Mesenchymal stem cell (in vitro differentiated cells and primary cell): ENCODE results near the gene TTLL11.

Source experiments
- DNase-seq: peaks from one replicate; pipeline ENCODE4 v3.0.0-alpha.2; 2013
- H2AFZ ChIP-seq: one replicate; pipeline ENCODE4 v1.6.1; 2013; ENCODE audit warnings: low read depth, mild to moderate bottlenecking, control low read depth, inconsistent platforms, low read length, moderate library complexity
- H2AK5ac ChIP-seq: 2 replicates; pipeline ENCODE4 v1.6.1; 2013; ENCODE audit warnings: low read length, moderate library complexity, mild to moderate bottlenecking, inconsistent platforms; ENCODE audit not compliant: severe bottlenecking
- H2BK120ac ChIP-seq: one replicate; pipeline ENCODE4 v1.6.1; 2013; ENCODE audit warnings: low read depth, mild to moderate bottlenecking, inconsistent platforms, low read length, moderate library complexity
- H2BK12ac ChIP-seq, 2 experiments: one replicate each; pipeline ENCODE4 v1.6.1; 2013; ENCODE audit warnings: inconsistent platforms in 2 of 2, low read length in 2 of 2, mild to moderate bottlenecking in 2 of 2, moderate library complexity in 2 of 2, control low read depth in 1 of 2
- H2BK15ac ChIP-seq: one replicate; pipeline ENCODE4 v1.6.1; 2013; ENCODE audit warnings: mild to moderate bottlenecking, low read depth, inconsistent platforms; ENCODE audit not compliant: poor library complexity, severe bottlenecking
- H2BK5ac ChIP-seq: 2 replicates; pipeline ENCODE4 v1.6.1; 2013; ENCODE audit warnings: low read depth, mild to moderate bottlenecking, low read length, control low read depth, inconsistent platforms; ENCODE audit not compliant: poor library complexity, severe bottlenecking
- H3K14ac ChIP-seq, 2 experiments: one replicate each; pipeline ENCODE4 v1.6.1; 2013; ENCODE audit warnings: inconsistent platforms in 2 of 2, low read length in 2 of 2, control low read depth in 1 of 2, mild to moderate bottlenecking in 1 of 2, moderate library complexity in 1 of 2
- H3K18ac ChIP-seq, 2 experiments: one replicate each; pipeline ENCODE4 v1.6.1; 2013; ENCODE audit warnings: inconsistent platforms in 2 of 2, low read length in 2 of 2, control low read depth in 1 of 2, low read depth in 1 of 2, mild to moderate bottlenecking in 1 of 2
- H3K23ac ChIP-seq, 2 experiments: one replicate each; pipeline ENCODE4 v1.6.1; 2013; ENCODE audit warnings: inconsistent platforms in 2 of 2, low read length in 2 of 2, mild to moderate bottlenecking in 2 of 2, moderate library complexity in 2 of 2, control low read depth in 1 of 2
- H3K27ac ChIP-seq: 2 replicates; pipeline ENCODE4 v1.5.1; 2013; ENCODE audit warnings: mild to moderate bottlenecking, moderate library complexity, low read length, control low read depth, inconsistent platforms; ENCODE audit not compliant: poor library complexity, severe bottlenecking
- H3K27me3 ChIP-seq, 2 experiments: 2 replicates each; pipeline versions ENCODE4 v1.6.1 to v1.7.0; 2013; ENCODE audit warnings: low read length in 2 of 2, mild to moderate bottlenecking in 2 of 2, moderate library complexity in 2 of 2, control low read depth in 1 of 2, inconsistent platforms in 1 of 2; ENCODE audit not compliant: control insufficient read depth in 1 of 2, insufficient read depth in 1 of 2
- H3K36me3 ChIP-seq, 2 experiments: 2 replicates each; pipeline versions ENCODE4 v1.6.1 to v1.7.0; 2013; ENCODE audit warnings: low read length in 2 of 2, control low read depth in 1 of 2, inconsistent platforms in 1 of 2, low read depth in 1 of 2, mild to moderate bottlenecking in 1 of 2; ENCODE audit not compliant: insufficient read depth in 2 of 2, control insufficient read depth in 1 of 2
- H3K4ac ChIP-seq, 2 experiments: one replicate each; pipeline ENCODE4 v1.6.1; 2013; ENCODE audit warnings: inconsistent platforms in 2 of 2, low read length in 2 of 2, mild to moderate bottlenecking in 2 of 2, moderate library complexity in 2 of 2, control low read depth in 1 of 2, low read depth in 1 of 2
- H3K4me1 ChIP-seq: 2 replicates; pipeline ENCODE4 v1.6.1; 2013; ENCODE audit warnings: low read depth, low read length, control low read depth; ENCODE audit not compliant: control insufficient read depth, insufficient read depth
- H3K4me2 ChIP-seq: 2 replicates; pipeline ENCODE4 v1.6.1; 2013; ENCODE audit warnings: low read length, mild to moderate bottlenecking, inconsistent platforms; ENCODE audit not compliant: poor library complexity, severe bottlenecking
- H3K4me3 ChIP-seq, 2 experiments: 2 replicates each; pipeline versions ENCODE4 v1.5.1 to v1.7.0; 2013; ENCODE audit warnings: low read length in 2 of 2, mild to moderate bottlenecking in 2 of 2, control low read depth in 1 of 2, low read depth in 1 of 2; ENCODE audit not compliant: insufficient read depth in 1 of 2
- H3K79me1 ChIP-seq: replicated peaks from 2 replicates; pipeline ENCODE4 v1.6.1; 2013; ENCODE audit warnings: mild to moderate bottlenecking, control low read depth, low read length, inconsistent platforms; ENCODE audit not compliant: poor library complexity, severe bottlenecking
- H3K9ac ChIP-seq: 2 replicates; pipeline ENCODE4 v1.7.0; 2013; ENCODE audit warnings: mild to moderate bottlenecking, low read length, moderate library complexity
- H3K9me3 ChIP-seq: 2 replicates; pipeline ENCODE4 v1.7.0; 2013; ENCODE audit warnings: mild to moderate bottlenecking, low read length; ENCODE audit not compliant: control insufficient read depth
- H4K8ac ChIP-seq: one replicate; pipeline ENCODE4 v1.6.1; 2013; ENCODE audit warnings: inconsistent platforms, mild to moderate bottlenecking, low read length, moderate library complexity
- H4K91ac ChIP-seq: one replicate; pipeline ENCODE4 v1.6.1; 2013; ENCODE audit warnings: mild to moderate bottlenecking, low read length, inconsistent platforms
- WGBS: methylation state at CpG from one replicate; pipeline ENCODE4 v1.1.7; 2013; ENCODE audit warnings: mixed read lengths; 5-methylcytosine and 5-hydroxymethylcytosine counted together

The TTLL11 gene

DNA sequence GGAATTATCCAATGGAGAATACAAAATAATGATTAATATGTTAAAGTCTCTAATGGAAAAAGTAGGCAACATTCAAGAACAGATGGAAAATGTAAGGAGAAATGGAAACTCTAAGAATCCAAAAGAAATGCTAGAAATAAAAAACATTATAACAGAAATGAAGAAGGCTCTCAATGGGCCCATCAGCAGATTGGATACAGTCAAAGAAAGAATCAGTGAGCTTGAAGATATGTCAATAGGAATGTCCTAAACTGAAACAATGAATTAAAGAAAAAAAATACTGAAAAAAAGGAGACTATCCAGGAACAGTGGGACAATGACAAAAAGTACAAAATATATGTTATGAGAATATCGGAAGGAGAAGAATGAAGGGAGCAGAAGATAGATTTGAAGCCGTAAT, 248.5 kb downstream of the TTLL11 start:
- Histone ChIP-seq H3K4me3 (no peak overlapping the region), H2AK5ac (no peak overlapping the region), H3K9me3 (peaks cover 9% of the 10 kb centered on the region), H2BK120ac (no peak overlapping the region), H3K9ac (no peak overlapping the region), H3K14ac (no peak overlapping the region), H3K18ac (no peak overlapping the region), H2BK5ac (no peak overlapping the region), H4K91ac (no peak overlapping the region), H3K4ac (no peak overlapping the region), H2BK15ac (no peak overlapping the region), H3K27me3 (no peaks in the 10 kb centered on the region), H3K4me1 (peaks cover 5% of the 10 kb centered on the region), H4K8ac (no peak overlapping the region), H3K79me1 (no peaks in the 10 kb centered on the region), H2BK12ac (no peak overlapping the region), H3K27ac (no peak overlapping the region), H3K4me2 (no peak overlapping the region), H2AFZ (no peak overlapping the region), H3K36me3 (peaks cover 0 to 4% of the 10 kb centered on the region in 2 experiments), H3K23ac (no peak overlapping the region)
- 83% methylated on average over 1 of the region's 2 CpGs for WGBS
- DNase-seq, result no peak

DNA sequence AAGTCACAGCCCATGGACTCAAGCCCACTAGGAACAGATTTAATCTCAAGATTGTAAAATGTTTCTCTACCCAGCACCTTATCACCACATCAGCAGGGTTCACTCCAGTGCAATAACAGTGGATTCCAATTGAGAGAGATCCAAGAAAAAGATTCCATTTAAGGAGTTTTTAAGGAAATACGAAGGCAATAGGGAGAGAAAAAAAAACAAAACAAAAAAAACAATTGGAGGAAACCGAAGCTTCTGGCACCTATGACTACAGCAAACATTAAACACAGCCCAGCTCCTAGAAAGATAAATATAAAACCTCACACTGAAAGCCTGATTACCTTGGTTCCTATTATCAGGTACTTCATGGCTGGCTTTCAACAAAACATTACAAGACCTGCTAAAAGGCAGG, 249.0 kb downstream of the TTLL11 start:
- Histone ChIP-seq H2BK5ac (no peak overlapping the region), H3K9ac (no peak overlapping the region), H3K4me3 (no peak overlapping the region), H2AK5ac (no peak overlapping the region), H2BK12ac (no peak overlapping the region), H2BK15ac (no peak overlapping the region), H3K27ac (no peak overlapping the region), H2BK120ac (no peak overlapping the region), H3K36me3 (peaks cover 0 to 4% of the 10 kb centered on the region in 2 experiments), H2AFZ (no peak overlapping the region), H3K27me3 (peaks cover 0 to under 1% of the 10 kb centered on the region in 2 experiments), H4K8ac (no peak overlapping the region), H3K23ac (no peak overlapping the region), H3K4me2 (no peak overlapping the region), H3K14ac (no peak overlapping the region), H3K9me3 (peaks cover 4% of the 10 kb centered on the region), H3K18ac (no peak overlapping the region), H4K91ac (no peak overlapping the region), H3K4me1 (peaks cover 5% of the 10 kb centered on the region), H3K79me1 (no peaks in the 10 kb centered on the region), H3K4ac (no peak overlapping the region)
- no peak for DNase-seq
- WGBS, result 62% methylated on average over 2 of the region's 2 CpGs

DNA sequence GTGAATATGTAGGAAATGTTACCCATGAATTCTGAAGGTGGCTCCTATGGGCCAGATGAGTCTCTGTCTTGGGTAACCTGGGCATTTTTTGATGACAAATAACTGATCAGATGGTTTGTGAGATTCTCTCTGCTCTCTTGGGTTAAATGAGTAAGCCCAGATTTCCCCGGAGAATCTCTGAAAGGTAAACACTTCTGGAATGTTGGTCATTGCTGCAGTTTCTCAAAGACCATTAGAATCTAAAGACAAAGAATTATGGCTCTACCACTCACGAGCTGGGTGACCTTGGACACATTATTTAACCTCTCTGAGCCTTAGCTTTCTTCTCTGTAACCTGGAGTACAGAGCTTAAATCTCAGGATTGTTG, 250.5 kb downstream of the TTLL11 start:
- Histone ChIP-seq H3K4me1 (peaks cover 5% of the 10 kb centered on the region), H3K14ac (no peak overlapping the region), H3K4ac (no peak overlapping the region), H2BK12ac (no peak overlapping the region), H3K27ac (no peak overlapping the region), H3K9me3 (no peaks in the 10 kb centered on the region), H2AFZ (no peak overlapping the region), H3K18ac (no peak overlapping the region), H2AK5ac (no peak overlapping the region), H2BK5ac (no peak overlapping the region), H3K23ac (no peak overlapping the region), H3K9ac (no peak overlapping the region), H3K36me3 (peaks cover 0 to 4% of the 10 kb centered on the region in 2 experiments), H4K91ac (no peak overlapping the region), H3K4me3 (no peak overlapping the region), H3K4me2 (no peak overlapping the region), H3K79me1 (no peaks in the 10 kb centered on the region), H4K8ac (no peak overlapping the region), H3K27me3 (peaks cover 2 to 7% of the 10 kb centered on the region in 2 experiments), H2BK15ac (no peak overlapping the region), H2BK120ac (no peak overlapping the region)
- 0% methylated on average over 1 of the region's 2 CpGs for WGBS
- peak; percentile 92 for DNase-seq

DNA sequence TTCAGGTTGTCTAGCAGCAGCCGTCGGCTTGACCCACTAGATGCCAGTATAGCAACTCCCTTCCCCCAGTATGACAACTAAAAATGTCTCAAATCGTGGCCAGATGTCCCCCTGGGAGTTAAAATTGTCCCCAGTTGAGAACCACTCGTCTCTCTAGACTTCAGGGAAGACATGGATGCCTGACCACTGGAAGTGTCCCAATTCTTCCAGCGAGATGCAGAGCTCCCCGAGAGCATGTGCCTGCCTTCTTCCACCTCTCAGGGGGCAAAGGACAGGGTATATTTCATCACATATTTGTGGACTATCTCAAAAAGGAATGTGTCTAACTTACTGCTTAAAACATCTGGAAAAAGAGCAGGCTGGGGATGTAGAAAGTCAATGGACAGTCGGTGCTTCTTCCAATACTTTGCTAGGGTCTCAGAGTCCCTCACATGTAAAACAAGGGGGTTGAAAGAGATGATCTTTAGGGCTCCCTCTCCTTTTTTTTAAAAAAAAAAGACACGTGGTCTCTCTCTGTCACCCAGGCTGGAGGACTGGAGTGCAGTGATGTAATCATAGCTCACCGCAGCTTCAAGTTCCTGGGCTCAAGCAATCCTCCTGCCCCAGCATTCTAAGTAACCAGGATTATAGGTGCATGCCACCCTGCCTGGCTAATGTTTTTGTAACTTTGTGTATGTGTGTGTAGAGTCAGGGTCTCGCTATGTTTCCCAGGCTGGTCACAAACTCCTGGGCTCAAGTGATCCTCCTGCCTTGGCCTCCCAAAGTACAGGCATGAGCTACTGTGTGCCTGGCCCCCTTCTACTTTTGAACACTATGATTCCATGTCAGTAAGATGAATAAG, 251.1 kb downstream of the TTLL11 start:
- no peak overlapping the region for H4K91ac ChIP-seq
- H3K27ac ChIP-seq, result no peak overlapping the region
- no peaks in the 10 kb centered on the region for H3K9me3 ChIP-seq
- H3K4ac ChIP-seq, result no peak overlapping the region
- H3K18ac ChIP-seq, result peak overlapping the region in 1 of 2 experiments; percentile 50
- H3K14ac ChIP-seq, result no peak overlapping the region
- H3K27me3 ChIP-seq, result peaks cover 4 to 7% of the 10 kb centered on the region in 2 experiments
- no peak overlapping the region for H2AK5ac ChIP-seq
- H3K23ac ChIP-seq, result no peak overlapping the region
- no peak overlapping the region for H3K4me2 ChIP-seq
- no peak overlapping the region for H2BK5ac ChIP-seq
- H3K79me1 ChIP-seq, result no peaks in the 10 kb centered on the region
- no peak overlapping the region for H2AFZ ChIP-seq
- H3K9ac ChIP-seq, result no peak overlapping the region
- H4K8ac ChIP-seq, result no peak overlapping the region
- no peak overlapping the region for H2BK12ac ChIP-seq
- H2BK120ac ChIP-seq, result no peak overlapping the region
- peaks cover 5% of the 10 kb centered on the region for H3K4me1 ChIP-seq
- no peak overlapping the region for H3K4me3 ChIP-seq
- WGBS, result 56% methylated on average over 9 of the region's 10 CpGs
- H3K36me3 ChIP-seq, result peaks cover 0 to 4% of the 10 kb centered on the region in 2 experiments
- H2BK15ac ChIP-seq, result no peak overlapping the region
- DNase-seq, result peak; percentile 69
